ENCODE data around the gene RAC3. TPM values are rescaled to one million over a fixed set of nuclear protein-coding genes. Genes with fewer than 3 reads are reported as not detected.
A peak's percentile ranks its signal among the peaks of the same experiment; 100 is the strongest.

The RAC3 gene
- total RNA-seq, 1 donor from 2014 or later, result 41.3 TPM

- H3K27ac Mint-ChIP-seq (ENCODE audit: unreplicated experiment), result no peak overlapping the region
Measured at GRCh38 chr17:82023447-82024241, 7.8 kb upstream of the RAC3 start.

GRCh38 chr17:82024859-82025258 lies 6.6 kb upstream of the RAC3 start:
- peaks cover 23% of the 10 kb centered on the region for H3K4me1 ChIP-seq (ENCODE audit: insufficient read depth, low read length)
- H2AFZ ChIP-seq (ENCODE audit: low read depth, low read length), result no peak overlapping the region
- DNase-seq (ENCODE audit: low read depth) (no peak), FAIRE-seq (no peak)
- H3K9ac ChIP-seq (ENCODE audit: low read length), result no peak overlapping the region
- Mint-ChIP-seq H3K36me3 (ENCODE audit: low read depth, unreplicated experiment) (peaks cover 1% of the 10 kb centered on the region), H3K27ac (ENCODE audit: unreplicated experiment) (no peak overlapping the region), H3K27me3 (ENCODE audit: low read depth, unreplicated experiment) (peaks cover 8% of the 10 kb centered on the region), H3K9me3 (ENCODE audit: unreplicated experiment) (no peaks in the 10 kb centered on the region), H3K4me1 (ENCODE audit: low read depth, unreplicated experiment) (no peaks in the 10 kb centered on the region), H3K4me3 (ENCODE audit: unreplicated experiment) (no peak overlapping the region)
- TF ChIP-seq EZH2 (IDR thresholded peaks at IDR 0.05; ENCODE audit: insufficient read depth, low read length), result no peak
- TF ChIP-seq CTCF (IDR thresholded peaks at IDR 0.05; ENCODE audit: insufficient read depth, low read depth, low read length), result no peak
- no peak overlapping the region for H3K4me3 ChIP-seq (ENCODE audit: insufficient read depth, low read depth, low read length)
- peaks cover 22% of the 10 kb centered on the region for H4K20me1 ChIP-seq (ENCODE audit: insufficient read depth, low read length)
- no peaks in the 10 kb centered on the region for H3K36me3 ChIP-seq (ENCODE audit: insufficient read depth, low read length)
- H3K4me2 ChIP-seq (ENCODE audit: low read length), result no peak overlapping the region
- no peak overlapping the region for H3K27ac ChIP-seq (ENCODE audit: low read depth, low read length)
- no peaks in the 10 kb centered on the region for H3K9me3 ChIP-seq (ENCODE audit: insufficient read depth, low read depth, low read length)
- peaks cover 15% of the 10 kb centered on the region for H3K79me2 ChIP-seq (ENCODE audit: insufficient read depth, low read length)
- no peaks in the 10 kb centered on the region for H3K27me3 ChIP-seq (ENCODE audit: insufficient read depth, low read length)

More at GRCh38 chr17:82023447-82024241, 7.8 kb upstream of the RAC3 start:
- Mint-ChIP-seq H3K36me3 (ENCODE audit: low read depth, unreplicated experiment) (peaks cover 1% of the 10 kb centered on the region), H3K4me1 (ENCODE audit: low read depth, unreplicated experiment) (no peaks in the 10 kb centered on the region), H3K9me3 (ENCODE audit: unreplicated experiment) (no peaks in the 10 kb centered on the region), H3K4me3 (ENCODE audit: unreplicated experiment) (peak overlapping the region; percentile 76), H3K27me3 (ENCODE audit: low read depth, unreplicated experiment) (peaks cover 6% of the 10 kb centered on the region)
- Histone ChIP-seq H3K9ac (ENCODE audit: low read length) (peak overlapping the region; percentile 49), H3K9me3 (ENCODE audit: insufficient read depth, low read depth, low read length) (no peaks in the 10 kb centered on the region), H3K36me3 (ENCODE audit: insufficient read depth, low read length) (no peaks in the 10 kb centered on the region), H3K4me2 (ENCODE audit: low read length) (peak overlapping the region; percentile 85), H3K79me2 (ENCODE audit: insufficient read depth, low read length) (peaks cover 15% of the 10 kb centered on the region), H3K4me3 (ENCODE audit: insufficient read depth, low read depth, low read length) (peak overlapping the region; percentile 54), H3K27me3 (ENCODE audit: insufficient read depth, low read length) (no peaks in the 10 kb centered on the region), H3K27ac (ENCODE audit: low read depth, low read length) (no peak overlapping the region), H4K20me1 (ENCODE audit: insufficient read depth, low read length) (peaks cover 27% of the 10 kb centered on the region), H3K4me1 (ENCODE audit: insufficient read depth, low read length) (peaks cover 23% of the 10 kb centered on the region), H2AFZ (ENCODE audit: low read depth, low read length) (peak overlapping the region; percentile 84)
- TF ChIP-seq CTCF (IDR thresholded peaks at IDR 0.05; ENCODE audit: insufficient read depth, low read depth, low read length) (no peak), EZH2 (IDR thresholded peaks at IDR 0.05; ENCODE audit: insufficient read depth, low read length) (no peak)
- DNase-seq (ENCODE audit: low read depth), result no peak
- no peak for FAIRE-seq

All from astrocyte (in vitro differentiated cells and primary cell).